SK-N-SH treated with all-trans-retinoic acid at 6 μM for 48 hours (cell line): ENCODE measurements around the gene NALF2.

Source experiments
- ESRRG ChIP-seq: fragments of 250-450 bp; sonication (Bioruptor Pico); IDR thresholded peaks from 2 replicates; pipeline ENCODE4 v1.6.1; 2021; ENCODE audit warnings: mild to moderate bottlenecking
- POU6F1 ChIP-seq: fragments of 250-450 bp; sonication (Bioruptor Pico); IDR thresholded peaks from 2 replicates; pipeline ENCODE4 v1.8.0; 2021; ENCODE audit warnings: low read depth, mild to moderate bottlenecking, moderate library complexity, borderline replicate concordance
- ZNF565 ChIP-seq: fragments of 450-650 bp; formaldehyde crosslinking; conservative IDR thresholded peaks from 2 replicates; pipeline ENCODE4 v1.5.0; 2020; ENCODE audit warnings: low read depth, mild to moderate bottlenecking, moderate library complexity

GRCh38 chrX:69531031-69531755 lies 27.1 kb downstream of the NALF2 start:
- no peak for TF ChIP-seq ESRRG (CRISPR knock-in tag)
- no peak for TF ChIP-seq POU6F1
- TF ChIP-seq ZNF565 = no peak
